GM12873 (cell line): ENCODE measurements around the gene GRPEL2.

Experiments
- TF ChIP-seq, protein P1 (sequence below): IDR thresholded peaks from 2 replicates; pipeline ENCODE4 v1.5.1; 2012; ENCODE audit warnings: low read depth, mild to moderate bottlenecking, moderate library complexity, low read length, control low read depth; ENCODE audit not compliant: insufficient read depth; ENCODE audit errors: missing control alignments

GRPEL2 gene

DNA sequence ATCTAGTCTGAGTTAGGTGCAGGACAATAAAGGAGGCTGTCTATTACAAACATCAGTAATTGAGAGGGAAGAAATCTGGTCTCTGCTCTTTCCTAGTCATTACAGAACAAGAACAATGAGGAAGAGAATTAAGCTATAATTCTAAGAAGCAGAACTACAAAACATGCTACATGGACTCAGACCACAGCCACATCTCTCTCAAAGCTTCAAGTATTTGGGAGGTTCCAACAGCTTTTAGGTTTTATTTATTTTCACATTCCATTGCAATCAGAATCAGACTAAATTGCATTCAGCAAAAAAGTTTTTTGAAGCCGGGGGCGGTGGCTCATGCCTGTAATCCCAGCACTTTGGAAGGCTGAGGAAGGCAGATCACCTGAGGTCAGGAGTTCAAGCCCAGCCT lies 1.1 kb upstream of the GRPEL2 start:
- TF ChIP-seq, protein P1, sequence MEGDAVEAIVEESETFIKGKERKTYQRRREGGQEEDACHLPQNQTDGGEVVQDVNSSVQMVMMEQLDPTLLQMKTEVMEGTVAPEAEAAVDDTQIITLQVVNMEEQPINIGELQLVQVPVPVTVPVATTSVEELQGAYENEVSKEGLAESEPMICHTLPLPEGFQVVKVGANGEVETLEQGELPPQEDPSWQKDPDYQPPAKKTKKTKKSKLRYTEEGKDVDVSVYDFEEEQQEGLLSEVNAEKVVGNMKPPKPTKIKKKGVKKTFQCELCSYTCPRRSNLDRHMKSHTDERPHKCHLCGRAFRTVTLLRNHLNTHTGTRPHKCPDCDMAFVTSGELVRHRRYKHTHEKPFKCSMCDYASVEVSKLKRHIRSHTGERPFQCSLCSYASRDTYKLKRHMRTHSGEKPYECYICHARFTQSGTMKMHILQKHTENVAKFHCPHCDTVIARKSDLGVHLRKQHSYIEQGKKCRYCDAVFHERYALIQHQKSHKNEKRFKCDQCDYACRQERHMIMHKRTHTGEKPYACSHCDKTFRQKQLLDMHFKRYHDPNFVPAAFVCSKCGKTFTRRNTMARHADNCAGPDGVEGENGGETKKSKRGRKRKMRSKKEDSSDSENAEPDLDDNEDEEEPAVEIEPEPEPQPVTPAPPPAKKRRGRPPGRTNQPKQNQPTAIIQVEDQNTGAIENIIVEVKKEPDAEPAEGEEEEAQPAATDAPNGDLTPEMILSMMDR = no peak

DNA sequence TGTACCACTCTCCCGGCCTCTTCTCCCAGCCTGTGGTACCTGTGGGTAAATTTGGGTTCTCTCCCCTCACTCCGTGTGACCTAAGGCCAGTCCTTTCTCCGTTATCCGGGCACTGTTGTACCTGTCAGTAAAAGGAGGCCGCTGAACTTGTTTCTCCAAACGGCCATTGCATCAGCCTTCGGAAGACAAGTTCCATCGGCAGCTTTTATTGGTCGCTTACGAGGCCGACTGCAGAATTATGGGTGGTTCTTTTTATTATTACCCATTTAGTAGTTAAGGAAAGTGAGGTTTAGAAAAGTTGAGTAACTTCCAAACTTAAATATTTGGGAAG lies 558 bp downstream of the GRPEL2 start:
- TF ChIP-seq, protein P1 = no peak

DNA sequence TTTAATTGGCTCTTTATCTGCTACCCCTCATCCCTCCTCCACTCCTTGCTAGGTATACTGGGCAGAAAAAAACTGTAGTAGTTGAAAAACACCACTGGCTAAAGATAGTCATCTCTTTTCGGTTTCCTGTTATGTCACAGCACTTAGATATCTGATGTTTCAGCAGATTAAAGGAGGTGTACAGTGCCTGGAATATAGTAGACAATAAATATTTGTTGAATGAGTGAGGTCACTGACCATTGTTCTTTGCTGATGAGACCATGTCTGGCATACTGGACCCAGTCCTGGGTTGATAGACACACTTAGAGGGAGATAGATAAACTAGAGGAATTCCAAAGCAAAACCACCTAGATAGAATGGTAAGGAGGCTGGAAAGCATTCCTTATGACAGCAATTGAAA lies 3.2 kb downstream of the GRPEL2 start:
- TF ChIP-seq, protein P1 = no peak

DNA sequence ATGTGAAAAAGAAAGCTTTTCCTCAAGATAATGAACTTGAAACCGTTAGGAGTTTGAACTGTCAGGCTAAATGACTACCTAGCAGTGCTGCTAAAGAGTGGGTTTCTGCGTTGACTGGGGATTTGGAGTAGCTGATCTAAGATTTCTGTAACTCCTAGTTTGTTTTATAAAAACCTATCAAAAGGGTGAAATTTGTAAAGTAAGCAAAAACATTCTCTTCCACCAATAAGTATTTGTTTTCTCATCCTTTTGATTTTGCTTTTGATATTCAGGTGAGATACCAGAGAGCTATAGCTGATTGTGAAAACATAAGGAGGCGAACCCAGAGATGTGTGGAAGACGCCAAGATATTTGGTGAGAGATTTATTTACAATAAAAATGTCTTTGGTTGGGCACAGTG lies 4.1 kb downstream of the GRPEL2 start:
- TF ChIP-seq, protein P1 = no peak

GRCh38 chr5:149352169-149352568 lies 6.9 kb downstream of the GRPEL2 start:
- TF ChIP-seq, protein P1 = no peak

DNA sequence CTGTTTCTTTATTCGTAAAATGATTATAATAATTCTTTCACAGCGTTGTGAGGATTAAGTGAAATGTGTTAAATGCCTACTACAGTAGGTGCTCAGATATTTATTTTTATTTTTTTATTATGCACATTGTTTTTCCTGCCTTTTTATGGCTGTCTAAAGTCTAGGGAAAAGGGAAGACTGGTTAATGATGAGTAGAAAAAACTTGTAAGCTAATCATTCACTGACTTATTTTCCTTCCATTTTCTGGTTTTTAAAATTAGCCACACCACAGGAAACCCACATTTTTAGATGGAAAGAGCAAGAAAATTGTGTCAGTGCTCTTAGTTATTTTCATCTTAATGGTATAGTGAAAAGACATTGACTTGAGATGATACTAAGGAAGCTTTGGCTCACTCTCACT lies 8.6 kb downstream of the GRPEL2 start:
- TF ChIP-seq, protein P1 = no peak

DNA sequence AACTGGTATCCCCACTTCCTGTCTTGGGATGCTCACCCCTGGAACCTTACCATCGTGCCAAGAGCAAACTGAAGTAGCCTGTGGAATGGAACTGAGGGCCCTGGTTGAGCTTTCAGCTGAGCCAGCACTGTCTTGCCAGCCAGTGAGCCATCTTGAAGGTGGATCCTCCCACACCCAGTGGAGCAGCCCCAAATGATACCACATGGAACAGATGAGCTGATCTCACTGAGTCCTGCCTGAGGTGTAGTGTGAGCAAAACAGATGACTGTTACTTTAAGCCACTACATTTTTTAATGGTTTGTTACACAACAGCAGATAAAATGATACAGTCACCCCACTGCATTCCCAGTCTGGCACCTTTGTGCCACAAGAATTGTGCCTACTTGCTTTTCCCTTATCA lies 10.4 kb downstream of the GRPEL2 start:
- TF ChIP-seq, protein P1 = no peak

DNA sequence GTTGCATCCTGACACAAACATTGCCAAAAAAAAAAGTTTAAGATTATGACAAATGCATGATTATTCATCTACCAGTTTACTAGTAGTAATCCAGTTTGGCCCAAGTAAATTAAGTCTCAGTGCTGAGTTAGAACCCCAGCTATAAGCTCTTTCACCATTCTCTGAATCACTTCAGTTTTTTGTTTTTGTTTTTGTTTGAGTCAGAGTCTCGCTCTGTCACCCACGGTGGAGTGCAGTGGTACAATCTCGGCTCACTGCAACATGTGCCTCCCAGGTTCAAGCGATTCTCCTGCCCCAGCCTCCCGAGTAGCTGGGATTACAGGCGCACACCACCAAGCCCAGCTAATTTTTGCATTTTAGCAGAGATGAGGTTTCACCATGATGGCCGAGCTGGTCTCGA lies 11.1 kb downstream of the GRPEL2 start:
- TF ChIP-seq, protein P1 = no peak
